Measurements from ENCODE around the gene ITIH3.

The ITIH3 gene

DNA sequence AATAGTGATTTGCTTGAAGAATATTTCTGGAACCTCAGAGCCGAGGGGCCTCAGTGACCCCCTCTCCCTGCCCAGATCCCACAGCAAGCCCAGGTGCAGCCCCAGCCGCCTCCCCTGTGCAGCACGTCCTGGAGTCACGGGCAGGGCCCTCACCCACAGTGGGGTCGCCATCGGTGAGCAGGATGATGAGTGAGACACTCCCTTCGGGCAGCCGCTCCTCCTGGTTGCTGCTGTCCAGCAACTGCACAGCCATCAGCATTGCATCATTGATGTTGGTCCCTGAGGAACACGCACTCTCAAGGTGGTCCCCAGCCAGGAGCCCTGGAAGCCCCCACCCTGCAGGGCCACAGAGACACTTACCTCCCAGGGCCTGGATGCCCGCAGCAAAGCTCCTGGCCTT is 29.4 kb downstream of the ITIH3 start:
- no peak for DNase-seq (ENCODE audit: low read depth in 2 of 3, low spot score in 2 of 3)

DNA sequence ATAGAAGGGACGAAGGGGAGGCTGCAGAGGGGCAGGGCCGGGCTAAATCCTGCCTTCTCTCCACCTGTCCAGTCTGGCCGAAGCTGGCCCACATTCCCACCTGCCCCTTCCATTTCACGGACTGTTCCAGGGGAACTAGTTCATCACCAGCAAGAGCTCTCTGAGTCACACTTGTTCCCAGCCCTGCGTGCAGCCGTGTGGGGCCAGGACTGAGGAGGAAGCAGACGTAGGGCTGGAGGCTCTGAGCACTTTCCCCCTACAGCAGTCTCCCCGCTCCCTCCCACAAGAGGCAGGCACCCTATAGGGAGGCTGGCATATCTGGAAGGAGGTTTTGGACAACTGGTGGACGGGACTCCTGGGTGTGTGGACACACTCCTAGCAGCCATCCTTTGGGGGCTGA is 32.8 kb downstream of the ITIH3 start:
- no peak for DNase-seq (ENCODE audit: low read depth in 2 of 3, low spot score in 2 of 3)

DNA sequence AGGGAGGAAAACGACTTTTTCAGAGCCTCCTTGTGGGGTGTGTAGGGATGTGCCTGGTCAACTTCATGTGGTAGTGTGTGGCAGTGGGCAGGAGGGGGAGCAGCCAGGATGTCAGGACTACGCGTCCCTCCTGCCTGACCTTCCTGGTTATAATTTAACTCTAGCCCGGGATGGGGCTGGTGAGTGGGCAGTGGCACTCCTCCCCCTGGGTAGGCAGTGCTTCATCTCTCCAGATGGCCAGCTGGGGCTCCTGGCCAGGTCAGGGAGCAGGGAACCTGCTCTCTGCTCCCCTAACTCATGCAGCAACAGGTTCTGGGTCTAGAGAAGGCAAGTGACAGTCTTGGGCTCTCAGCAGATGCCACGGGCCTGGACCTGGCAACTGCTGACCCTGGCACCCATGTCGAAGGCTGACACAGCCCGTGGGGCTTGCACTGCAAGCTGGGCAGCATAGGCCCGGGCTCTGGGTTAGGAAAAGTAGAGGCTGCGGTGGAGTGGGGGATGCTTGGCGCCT is 33.3 kb downstream of the ITIH3 start:
- no peak for DNase-seq (ENCODE audit: low read depth in 2 of 3, low spot score in 2 of 3)

DNA sequence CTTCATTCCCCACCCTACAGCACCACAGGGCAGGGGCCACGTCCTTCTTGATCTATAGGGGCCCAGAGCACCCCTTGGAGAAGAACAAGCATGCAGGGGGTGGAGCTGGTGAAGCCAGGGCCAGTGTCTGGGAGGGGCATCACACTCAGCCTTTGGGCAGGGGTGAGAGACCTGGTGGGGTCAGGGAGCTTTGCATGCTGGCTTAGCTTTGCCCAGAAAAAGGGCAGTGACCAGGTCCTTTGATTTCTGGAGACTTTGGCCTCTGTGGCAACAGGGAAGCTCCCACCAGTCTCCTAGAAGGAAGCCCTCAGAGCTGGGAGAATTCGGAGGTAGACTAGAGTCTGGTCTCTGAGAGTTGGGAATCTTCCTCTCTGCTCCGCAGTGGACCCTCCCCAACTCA is 34.9 kb downstream of the ITIH3 start:
- no peak for DNase-seq (ENCODE audit: low read depth in 2 of 3, low spot score in 2 of 3)

DNA sequence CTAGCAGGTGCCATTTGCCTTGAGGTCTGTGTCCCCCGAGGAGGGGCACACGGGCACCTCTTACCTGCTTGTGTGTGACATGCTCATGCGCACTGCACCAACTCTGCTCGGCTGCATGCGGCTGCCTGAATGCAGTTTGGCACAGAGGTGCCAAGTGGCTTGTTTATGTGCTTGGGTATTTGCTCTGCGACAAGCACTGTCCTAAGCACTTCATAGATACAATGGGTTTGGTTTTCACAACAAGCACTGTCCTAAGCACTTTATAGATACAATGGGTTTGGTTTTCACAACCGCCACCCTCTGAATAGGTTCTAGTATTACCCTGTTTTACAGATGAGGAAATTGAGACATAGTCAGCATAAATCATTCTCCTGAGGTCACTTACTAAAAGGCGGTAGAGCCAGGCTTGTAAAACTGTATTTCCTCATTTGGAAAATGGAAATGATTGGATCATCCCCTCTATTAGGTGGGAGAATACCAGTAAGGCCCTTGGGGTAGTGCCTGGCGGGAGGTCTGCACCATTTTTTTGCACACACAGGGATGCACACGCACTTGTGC is 35.4 kb downstream of the ITIH3 start:
- no peak for DNase-seq (ENCODE audit: low read depth in 2 of 3, low spot score in 2 of 3)

DNA sequence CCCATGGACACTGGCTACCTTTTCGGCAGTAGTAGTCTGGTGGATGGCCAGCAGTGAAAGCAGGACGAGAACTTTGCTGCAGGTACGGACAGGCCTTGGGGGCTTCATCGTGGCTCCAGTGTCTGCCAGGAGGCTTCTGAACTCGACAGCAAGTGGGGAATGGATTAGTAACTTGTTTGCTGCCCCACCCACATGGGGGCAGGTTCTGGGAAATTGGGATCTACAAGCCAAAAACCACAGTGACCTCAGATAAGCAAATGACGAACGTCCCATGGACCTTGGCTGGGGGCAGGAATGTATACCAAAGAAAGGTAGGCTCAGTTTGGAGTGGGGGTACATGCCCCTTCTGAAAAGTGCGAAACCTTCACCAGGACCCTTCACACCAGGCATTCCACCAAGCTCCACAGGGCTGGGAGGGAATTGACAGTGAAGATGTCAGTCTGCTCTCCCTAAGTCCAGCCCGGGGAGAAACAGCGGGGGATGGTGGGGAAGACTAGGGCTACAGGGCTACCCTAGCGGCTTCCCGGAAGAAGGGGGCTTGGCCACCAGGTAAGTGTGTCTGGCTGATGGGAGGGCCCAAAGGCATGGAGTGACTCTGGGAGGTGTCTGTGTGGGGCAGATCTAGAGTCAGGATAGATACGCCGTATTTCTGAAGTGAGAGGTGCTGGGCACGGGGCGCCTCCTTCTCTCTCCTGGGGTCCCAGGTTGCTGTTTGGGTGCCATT is 36.1 kb downstream of the ITIH3 start, which contains the start of gene ITIH4:
Gene ITIH4, minus strand, starts transcription at position 138 of the 724 bp plus-strand sequence. Its CDS starts 30 bp downstream, at position 108.
- DNase-seq (ENCODE audit: low read depth in 2 of 3, low spot score in 2 of 3) = no peak

DNA sequence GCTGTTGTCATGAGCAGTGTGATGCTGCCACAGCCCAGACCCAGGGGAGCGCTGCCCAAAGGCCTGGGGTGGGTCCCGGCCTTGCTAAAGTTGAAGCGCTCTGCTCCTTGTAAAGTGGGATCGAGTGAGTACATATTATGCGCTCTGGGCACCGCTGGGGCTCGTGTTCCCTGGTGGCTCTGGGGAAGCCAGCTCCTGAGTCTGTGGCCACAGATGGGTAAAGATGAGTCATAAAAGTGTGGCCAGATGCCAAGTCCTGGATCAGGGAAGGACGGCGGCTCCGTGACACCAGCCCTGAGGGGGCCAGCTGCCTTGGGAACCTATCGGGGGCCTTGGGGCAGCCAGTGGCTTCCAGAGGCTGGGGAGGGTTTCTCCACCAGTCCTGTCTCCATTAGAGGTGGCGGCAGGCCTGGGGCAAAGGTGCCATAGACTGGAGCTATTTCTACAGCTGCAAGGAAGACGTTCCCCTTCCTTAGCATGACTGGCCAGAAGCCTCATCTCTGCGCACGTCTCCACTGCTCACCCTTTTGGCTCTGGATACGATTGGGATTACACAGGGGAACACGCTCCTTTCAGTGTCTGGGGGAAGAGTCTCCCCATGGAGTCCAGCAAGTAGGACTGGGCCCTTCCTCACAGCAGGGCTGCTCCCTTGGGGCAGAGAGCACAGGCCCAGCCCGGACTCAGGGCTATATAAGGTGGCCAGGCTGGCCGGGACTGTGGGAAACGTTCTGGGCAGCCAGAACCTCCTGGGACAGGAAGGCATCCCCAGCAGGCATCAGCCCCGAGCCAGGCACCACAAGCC is 37.1 kb downstream of the ITIH3 start:
- no peak for DNase-seq (ENCODE audit: low read depth in 2 of 3, low spot score in 2 of 3)

DNA sequence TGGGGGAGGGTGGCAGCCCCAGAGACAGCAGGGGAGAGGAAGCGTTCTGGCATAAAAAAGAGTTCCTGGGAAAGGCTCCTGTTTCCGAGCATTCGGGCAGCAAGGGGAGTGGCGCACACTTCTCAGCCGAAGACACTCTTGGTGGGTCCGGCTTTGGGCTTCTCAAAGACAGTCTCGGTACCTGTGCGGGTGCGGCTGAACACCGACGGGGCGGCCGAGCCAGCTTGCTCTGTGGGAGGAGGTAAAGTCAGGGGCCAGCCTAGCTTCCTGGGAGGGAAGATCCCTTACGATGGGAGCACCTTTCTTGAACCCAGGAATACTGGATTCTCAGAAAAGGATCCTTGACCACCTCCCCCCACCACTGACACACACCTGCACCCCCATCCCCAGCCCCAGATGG is 38.6 kb downstream of the ITIH3 start:
- no peak for DNase-seq (ENCODE audit: low read depth in 2 of 3, low spot score in 2 of 3)

DNA sequence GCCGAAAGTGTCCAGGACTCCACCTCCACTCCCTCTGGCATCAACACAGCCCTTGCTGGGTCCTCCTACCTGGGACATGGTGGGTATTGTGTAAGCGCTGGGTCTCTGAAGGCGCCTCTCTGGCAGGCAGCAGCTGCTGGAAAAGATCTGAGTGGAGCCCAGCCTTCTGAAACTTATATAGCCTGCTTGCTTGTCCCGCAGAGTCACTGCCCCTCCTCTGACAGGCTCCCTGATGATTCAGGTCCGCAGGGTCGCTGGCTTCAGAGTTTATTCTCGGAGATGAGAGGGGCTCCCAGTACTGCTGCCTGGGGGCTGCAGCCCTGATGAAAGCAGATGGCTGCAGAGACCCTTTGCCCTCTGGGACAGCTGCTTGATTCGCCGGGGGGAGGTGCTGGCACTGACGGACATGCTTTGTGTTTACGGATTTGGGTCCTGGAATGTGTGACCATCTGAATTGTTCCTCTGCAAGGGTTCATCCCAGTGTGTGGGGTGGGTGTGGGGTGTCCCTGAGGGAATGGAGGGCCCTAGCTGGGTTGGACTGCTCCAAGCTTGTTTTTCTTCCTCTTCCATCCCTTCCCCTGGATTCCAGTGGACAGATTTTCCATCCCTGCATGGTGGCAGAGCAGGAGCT is 40.4 kb downstream of the ITIH3 start, which contains the start of gene MUSTN1:
Gene MUSTN1, minus strand, starts transcription at position 149 of the 631 bp plus-strand sequence. Its CDS starts 71 bp downstream, at position 78.
- no peak for DNase-seq (ENCODE audit: low read depth in 2 of 3, low spot score in 2 of 3)

DNA sequence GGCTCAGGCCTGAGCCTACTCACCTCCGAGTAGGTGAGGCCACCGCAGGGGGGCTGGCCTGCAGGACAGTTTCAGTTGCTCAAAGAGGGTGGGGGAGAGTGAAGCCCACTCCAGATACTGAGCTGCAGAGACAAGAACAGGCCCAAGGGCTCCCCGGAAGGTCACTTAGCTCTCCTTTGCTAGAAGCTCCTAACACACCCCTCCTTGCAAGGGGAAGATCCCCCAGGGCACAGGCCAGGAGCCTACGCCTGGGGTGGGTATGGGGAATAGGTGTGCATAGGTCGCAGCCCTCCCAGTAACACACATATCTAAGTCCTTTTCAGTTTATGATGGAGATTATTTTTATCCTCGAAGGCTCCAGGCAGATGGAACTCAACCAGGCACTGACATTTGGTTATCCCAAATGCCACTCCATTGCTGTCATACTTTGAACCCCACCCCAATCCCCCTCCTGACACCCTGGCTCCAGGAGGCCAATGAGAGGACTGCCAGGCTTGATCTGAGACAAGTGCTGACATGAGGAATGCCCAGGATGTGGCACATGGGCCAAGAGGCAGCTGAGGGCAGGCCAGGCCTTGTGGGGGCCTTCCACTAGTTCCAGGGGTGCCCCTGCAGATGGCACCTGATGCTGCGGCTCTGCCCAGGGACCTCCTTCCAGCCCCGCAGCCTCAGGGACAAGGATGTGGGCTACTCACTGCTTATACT is 41.3 kb downstream of the ITIH3 start:
- DNase-seq (ENCODE audit: low read depth in 2 of 3, low spot score in 2 of 3) = no peak

DNA sequence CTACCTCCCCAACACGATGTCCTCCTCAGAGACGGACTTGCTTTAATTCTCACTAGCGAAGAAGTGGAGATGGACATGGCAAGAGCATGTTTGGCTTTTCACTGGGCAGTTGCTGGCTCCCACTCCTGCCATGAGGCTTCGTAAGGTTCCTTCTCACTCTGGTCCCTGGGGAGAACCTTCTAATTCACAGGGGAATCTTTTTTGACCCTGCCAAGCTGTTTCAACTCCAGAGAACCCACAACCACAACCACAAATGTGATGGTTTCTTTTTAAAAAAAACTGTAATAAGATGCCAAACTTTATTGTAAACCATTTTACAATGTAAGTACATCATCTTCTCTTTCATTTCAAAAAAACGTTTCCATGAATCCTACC is 41.9 kb downstream of the ITIH3 start:
- DNase-seq (ENCODE audit: low read depth in 2 of 3, low spot score in 2 of 3) = no peak

DNA sequence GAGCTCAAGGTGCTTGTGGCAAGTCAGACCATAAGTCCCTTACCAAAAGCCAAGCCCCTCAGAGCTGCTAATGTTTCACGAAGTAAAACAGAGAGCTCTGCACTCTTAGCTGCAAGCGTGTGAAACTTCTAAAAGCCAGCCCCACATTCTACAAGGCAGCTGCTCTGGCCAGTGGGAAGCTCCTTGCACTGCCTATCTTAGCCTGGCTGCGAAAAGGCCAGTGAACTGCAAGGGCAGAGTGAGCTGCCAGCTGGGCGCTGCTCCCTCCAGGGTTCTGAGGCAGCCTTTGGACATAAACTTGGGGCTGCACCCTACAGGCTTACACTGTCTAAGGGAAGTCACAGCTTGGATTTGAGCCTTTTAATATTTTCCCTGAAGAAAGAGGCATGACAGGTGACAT is 42.4 kb downstream of the ITIH3 start:
- DNase-seq (ENCODE audit: low read depth in 2 of 3, low spot score in 2 of 3) = no peak

DNA sequence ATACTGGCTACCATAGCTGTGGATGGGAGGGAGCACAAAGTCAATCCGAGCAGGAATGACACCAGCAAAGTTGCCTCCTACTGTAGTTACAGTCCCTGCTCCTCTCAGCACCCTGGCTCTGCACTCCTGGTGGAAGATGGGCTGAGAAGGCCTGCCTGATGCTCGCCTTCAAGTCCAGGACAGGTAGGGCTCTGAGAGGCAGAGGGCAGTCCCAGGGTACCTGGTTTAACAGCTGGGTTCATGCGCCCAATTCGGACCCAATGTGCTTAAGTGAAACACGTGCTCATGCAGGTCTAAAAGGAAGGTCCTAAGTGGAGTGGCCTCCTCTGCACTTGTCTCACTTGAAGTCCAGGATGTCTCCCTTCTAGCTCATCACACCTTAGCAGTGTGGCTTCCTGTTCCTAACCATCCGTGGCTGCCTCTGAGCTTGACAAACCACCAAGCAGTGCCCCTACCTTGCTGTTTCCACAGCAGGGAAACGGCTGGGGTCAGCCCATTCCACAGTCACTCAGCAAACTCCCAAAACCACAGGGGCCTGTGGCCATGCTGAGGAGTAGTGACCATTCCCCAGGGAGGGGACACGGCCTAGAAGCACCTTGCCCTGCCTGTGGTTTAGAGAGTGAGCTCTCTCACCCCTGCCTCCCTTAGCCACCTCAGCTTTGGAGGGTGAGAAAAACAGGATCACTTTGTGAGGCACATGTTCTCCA is 44.1 kb downstream of the ITIH3 start:
- no peak for DNase-seq (ENCODE audit: low read depth in 2 of 3, low spot score in 2 of 3)

DNA sequence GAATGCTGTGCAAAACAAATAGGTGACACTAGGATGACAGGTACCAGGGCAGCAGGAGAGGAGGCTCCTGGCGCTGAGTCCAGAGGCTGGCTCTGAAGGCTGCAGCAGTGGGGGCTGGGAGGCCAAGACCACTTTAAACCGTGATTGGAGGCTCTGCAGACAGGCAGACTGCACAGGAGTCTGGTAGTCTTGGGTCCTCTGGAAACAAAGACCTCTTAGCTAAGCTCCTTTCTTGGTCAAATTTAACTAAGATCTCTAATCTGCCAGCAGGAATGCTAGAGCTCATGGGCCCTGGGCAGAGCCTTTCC is 44.6 kb downstream of the ITIH3 start:
- DNase-seq (ENCODE audit: low read depth in 2 of 3, low spot score in 2 of 3) = no peak

DNA sequence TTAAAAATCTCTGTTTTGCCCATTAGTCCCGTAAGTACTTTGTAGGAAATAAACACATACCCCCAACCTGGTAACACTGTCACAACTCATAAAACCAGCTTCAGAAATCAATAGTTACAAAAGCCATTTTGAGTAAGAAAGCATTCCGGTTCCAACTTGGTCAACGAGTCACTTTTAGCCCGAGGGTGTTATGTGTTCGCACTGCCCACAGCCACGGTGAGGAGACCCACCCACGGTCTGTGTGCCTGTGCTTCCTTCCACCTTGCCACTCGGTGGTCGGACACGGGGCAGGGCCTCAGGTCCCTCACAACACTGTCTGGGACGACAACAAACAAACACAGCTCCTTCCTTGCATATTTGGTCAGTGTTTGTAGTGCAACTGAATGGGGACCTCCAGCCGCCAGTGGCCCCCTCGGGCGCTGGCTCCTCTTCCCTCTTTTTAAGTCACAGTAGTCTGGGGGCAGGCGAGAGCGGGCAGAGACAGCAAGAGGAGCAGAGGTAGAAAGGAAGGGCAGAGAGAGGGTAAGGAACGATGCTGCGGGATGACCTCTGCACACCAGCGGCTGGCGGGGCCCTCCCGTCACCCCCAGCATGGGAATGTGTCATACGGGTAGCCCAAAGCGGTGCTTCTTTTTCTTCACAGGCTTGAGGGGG is 45.4 kb downstream of the ITIH3 start:
- no peak for DNase-seq (ENCODE audit: low read depth in 2 of 3, low spot score in 2 of 3)

DNA sequence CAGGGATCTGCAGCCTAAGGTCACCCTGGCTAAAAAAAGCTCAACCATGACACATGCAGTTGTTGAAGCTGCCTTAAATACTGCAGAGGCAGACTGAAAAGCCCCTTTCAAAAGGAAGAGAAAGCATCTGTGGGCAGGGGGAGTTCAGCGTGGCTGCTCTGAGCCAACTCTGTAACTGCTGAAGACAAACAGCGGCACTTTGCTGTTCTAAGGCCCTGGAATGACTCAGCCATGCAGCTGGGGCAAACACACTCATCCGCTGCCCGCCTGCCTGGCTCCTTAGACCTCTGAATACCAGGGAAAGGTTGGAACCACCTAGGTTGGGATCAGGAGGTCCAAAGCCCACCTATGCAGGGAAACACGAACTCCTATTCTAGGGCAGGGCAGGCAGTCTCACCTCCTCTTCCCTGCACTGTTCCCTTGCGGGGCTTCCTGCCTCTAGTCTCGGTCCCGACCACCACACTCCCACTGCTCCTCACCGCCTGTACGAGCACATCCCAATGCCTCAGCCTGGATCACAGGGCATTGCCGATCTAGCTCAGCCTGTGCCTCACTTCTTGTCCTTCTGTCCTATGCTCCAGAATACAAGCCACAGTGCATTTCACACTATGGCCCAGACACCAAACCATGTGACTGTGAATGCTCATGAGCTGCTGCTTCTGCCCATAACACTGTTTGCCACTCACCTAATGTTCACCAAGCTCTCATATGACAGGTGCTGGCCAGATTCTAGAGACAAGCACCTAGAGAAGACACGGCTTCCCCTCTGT is 46.8 kb downstream of the ITIH3 start:
- no peak for DNase-seq (ENCODE audit: low read depth in 2 of 3, low spot score in 2 of 3)

DNA sequence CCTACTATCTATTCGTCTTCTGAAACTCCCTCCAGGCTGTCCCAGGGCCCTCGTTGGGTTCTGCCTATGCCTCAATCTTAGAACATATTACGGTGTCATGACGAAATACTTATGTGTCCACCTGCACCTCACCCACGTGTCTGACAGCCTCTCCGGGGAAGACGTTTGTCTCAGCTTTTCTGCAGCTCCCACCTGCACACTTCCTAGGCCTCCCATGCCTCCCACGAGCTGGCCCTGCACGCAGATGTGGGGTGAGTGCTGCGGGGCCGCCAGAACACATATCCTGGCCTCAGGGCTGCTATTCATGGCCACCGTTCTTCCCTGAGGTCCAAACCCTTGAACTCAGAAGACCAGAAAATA is 47.4 kb downstream of the ITIH3 start:
- no peak for DNase-seq (ENCODE audit: low read depth in 2 of 3, low spot score in 2 of 3)

DNA sequence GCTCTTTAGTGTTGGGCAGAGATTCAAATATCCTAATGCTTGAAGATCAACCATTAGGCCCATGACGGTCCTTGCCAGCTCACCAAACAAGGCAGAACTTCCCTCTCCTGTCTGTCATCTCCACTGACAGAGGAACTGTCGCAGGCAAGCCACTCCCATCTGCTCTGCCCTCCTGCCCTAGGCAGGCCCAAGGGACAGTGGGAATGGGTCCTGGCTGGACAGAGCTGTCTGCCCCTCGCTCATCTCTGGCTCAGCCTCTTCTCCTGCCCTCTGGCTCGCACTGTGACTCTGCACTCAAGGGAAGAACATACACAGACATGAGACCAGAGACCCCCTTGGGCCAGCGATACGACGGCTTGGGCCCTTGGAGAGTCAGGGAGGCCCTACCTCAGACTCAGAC is 47.8 kb downstream of the ITIH3 start:
- no peak for DNase-seq (ENCODE audit: low read depth in 2 of 3, low spot score in 2 of 3)
